GM12801 (cell line): ENCODE data around the gene ABL1.

Source experiments
- TF ChIP-seq, protein P1 (sequence below): IDR thresholded peaks from one replicate; pipeline ENCODE4 v1.5.1; 2011; ENCODE audit warnings: control low read depth; ENCODE audit not compliant: insufficient read length; ENCODE audit errors: extremely low read depth

Gene ABL1

DNA sequence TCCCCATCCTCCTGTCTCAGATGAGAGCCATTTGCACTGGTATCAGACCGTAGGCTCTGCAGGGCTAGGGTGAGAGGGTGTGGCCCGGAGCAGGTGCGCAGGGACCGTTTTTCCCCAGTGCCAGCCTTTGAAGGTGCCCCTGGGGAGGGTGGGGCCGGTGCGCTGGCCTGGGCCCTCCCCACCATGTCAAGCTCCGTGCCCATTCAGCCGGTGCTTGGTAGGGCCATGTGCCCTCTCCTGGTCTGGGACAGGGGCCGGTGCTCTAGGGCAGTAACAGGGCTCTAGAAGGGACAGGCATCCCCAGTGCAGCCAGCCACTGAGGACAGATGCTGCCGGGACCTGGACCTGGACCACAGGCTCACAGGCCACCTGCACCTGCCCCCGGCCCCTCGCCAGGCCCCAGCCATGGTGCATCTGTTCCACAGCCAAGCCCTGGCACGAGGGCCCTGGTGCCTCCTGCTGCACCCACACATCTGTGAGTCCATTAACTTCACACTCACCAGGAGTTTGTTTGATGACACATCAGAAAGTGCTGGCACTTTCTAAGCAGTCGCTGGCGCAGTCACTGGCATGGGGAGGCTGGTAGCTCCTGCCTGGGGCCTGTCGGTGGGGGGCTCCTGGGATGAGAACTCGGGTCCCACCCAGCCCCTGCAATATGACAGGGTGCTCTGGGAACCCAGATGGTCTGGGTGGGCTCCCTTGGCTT lies 66.6 kb downstream of the ABL1 start:
- TF ChIP-seq, protein P1, sequence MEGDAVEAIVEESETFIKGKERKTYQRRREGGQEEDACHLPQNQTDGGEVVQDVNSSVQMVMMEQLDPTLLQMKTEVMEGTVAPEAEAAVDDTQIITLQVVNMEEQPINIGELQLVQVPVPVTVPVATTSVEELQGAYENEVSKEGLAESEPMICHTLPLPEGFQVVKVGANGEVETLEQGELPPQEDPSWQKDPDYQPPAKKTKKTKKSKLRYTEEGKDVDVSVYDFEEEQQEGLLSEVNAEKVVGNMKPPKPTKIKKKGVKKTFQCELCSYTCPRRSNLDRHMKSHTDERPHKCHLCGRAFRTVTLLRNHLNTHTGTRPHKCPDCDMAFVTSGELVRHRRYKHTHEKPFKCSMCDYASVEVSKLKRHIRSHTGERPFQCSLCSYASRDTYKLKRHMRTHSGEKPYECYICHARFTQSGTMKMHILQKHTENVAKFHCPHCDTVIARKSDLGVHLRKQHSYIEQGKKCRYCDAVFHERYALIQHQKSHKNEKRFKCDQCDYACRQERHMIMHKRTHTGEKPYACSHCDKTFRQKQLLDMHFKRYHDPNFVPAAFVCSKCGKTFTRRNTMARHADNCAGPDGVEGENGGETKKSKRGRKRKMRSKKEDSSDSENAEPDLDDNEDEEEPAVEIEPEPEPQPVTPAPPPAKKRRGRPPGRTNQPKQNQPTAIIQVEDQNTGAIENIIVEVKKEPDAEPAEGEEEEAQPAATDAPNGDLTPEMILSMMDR: no peak

GRCh38 chr9:130902204-130903185 lies 67.4 kb downstream of the ABL1 start:
- TF ChIP-seq, protein P1: no peak

DNA sequence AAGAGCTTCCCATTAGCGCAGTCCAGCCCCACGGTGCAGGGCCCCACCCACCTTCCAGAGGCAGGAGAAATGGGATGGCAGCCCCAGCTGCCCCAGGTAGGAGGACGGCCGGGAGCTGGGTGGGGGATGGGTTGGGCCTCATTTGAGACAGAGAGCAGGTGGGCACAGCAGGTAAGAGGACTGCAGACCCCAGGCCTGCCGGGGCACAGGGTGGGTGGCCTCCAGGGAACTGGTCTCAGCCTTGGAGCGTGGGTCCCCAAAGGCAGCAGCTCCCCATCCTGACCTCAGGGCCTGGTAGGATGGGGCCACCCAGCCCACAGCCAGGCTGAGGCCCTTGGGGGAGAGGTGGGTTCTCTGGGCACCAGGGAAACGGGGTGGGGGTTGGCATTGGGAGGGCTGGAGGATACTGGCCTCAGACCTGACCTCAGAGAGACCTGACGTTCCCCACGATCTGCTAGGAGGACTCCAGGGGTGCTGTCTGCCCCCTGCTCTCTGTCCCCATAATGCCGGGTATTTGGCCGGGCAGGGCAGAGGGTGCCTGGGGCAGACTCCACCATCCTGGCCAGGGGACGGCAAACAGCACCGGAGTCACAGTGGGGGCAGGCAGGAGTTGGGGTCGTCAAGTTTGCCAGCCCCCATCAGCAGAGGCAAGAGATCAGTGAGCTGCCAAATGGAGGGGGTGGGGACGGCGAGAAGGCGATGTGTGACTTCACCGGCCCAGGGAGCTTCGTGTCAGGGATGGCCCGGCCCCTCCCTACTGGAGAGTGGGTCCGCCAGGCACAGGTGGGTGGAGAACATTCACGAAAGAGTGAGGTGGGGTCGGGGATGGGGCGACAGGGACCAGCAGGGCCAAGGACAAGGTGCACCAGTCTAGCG lies 68.4 kb downstream of the ABL1 start:
- TF ChIP-seq, protein P1: no peak

DNA sequence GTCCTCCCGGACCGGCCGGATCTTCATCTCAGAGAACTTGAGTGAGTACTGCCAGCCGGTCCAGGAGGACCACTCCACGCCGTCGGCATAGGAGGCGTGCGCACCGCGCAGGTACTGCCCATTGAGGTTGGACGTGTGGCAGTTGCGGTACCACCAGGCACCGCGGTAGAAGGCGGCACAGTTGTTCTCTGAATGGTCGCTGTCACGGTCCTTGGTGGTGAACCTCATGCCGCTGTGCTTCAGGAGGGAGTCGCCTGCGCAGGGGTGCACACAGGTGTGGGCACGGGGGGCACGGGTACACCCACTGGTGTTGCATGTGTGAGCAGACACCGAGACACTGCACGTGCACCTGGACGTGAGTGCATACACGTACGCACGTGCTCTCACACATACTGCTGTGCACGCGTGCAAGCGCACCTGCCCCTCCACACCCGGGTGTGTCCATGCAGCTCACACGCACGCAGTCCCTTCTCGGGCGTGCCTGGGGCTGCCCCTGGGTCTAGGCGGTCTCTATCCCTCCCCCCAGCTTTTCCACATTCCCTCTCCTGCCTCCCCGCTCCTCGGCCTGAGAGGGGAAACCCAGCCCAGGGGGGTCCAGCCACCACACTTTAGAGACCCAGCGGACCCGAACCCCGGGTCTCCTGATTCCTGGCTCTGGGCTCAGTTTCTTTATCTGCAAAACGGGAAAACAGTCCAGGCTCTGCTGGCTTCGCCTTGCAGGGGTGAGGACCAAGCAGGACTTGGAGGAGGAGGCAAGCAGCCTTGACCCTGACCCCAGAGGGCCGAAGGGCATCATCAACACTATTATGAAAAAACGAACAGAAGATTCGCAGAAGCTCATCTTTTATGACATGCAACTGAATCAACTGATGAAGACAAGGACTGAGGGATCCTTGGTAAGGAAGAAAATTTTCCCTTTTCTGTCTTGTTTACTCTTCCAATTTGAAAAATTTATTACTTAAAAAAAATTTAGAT lies 69.3 kb downstream of the ABL1 start:
- TF ChIP-seq, protein P1: no peak

- TF ChIP-seq, protein P1: no peak
These were observed 70.3 kb downstream of the ABL1 start for GRCh38 chr9:130905125-130905901.
